Activated naive CD4-positive, alpha-beta T cell treated with anti-CD3 and anti-CD28 coated beads, Interleukin-2, amount 50 U/mL, for 24 hours (primary cell): ENCODE measurements around the gene FIGN.

ENCODE experiments used
- H3K27ac Mint-ChIP-seq: one replicate; pipeline ENCODE4 v1.8.0; 2021; ENCODE audit warnings: mild to moderate bottlenecking, mixed read lengths
- H3K27me3 Mint-ChIP-seq: one replicate; pipeline ENCODE4 v1.8.0; 2021; ENCODE audit warnings: mixed read lengths
- H3K36me3 Mint-ChIP-seq: one replicate; pipeline ENCODE4 v1.8.0; 2021; ENCODE audit warnings: mixed read lengths
- H3K4me1 Mint-ChIP-seq: one replicate; pipeline ENCODE4 v1.8.0; 2021; ENCODE audit warnings: mixed read lengths
- H3K4me3 Mint-ChIP-seq: one replicate; pipeline ENCODE4 v1.8.0; 2021; ENCODE audit warnings: mild to moderate bottlenecking, mixed read lengths
- H3K9me3 Mint-ChIP-seq: one replicate; pipeline ENCODE4 v1.8.0; 2021; ENCODE audit warnings: mixed read lengths

The FIGN gene

DNA sequence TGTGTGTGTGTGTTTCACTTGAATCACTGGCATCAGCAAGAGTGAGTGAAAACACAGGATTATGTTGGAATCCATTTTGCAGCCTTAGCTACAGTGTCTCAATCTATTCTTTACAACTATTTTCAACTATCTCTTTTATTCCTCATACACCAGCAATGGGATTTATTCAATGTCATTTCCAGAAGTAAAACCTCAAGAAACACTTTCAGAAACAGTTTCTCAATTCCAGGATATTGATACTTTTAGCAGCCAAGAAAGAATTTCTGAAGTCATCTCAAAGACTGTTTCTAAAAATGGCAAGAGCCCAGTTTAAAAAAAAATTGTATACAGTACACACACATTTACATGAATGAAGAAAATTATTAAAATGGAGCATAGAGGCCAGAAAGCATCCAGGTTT lies 171.6 kb downstream of the FIGN start:
- H3K36me3 Mint-ChIP-seq = no peaks in the 10 kb centered on the region
- no peaks in the 10 kb centered on the region for H3K4me1 Mint-ChIP-seq
- H3K9me3 Mint-ChIP-seq = no peaks in the 10 kb centered on the region
- H3K4me3 Mint-ChIP-seq = no peak overlapping the region
- no peak overlapping the region for H3K27ac Mint-ChIP-seq
- H3K27me3 Mint-ChIP-seq = no peaks in the 10 kb centered on the region

DNA sequence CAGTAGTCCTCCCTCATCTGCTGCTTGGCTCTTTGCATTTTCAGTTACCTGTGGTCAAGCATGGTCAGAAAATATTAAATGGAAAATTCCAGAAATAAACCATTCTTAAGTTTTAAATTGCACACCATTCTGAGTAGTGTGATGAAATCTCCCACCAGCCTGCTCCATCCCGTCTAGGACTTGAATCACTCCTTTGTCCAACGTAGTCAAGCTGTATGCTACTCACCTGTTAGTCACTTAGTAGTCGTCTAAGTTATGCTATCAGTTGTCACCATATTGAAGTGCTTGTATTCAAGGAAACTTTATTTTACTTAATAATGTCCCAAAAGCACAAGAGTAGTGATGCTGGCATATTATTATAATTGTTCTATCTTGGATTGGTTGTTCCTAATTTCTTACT lies 172.5 kb downstream of the FIGN start:
- no peaks in the 10 kb centered on the region for H3K9me3 Mint-ChIP-seq
- H3K36me3 Mint-ChIP-seq = no peaks in the 10 kb centered on the region
- H3K4me3 Mint-ChIP-seq = no peak overlapping the region
- no peaks in the 10 kb centered on the region for H3K4me1 Mint-ChIP-seq
- no peak overlapping the region for H3K27ac Mint-ChIP-seq
- H3K27me3 Mint-ChIP-seq = no peaks in the 10 kb centered on the region

DNA sequence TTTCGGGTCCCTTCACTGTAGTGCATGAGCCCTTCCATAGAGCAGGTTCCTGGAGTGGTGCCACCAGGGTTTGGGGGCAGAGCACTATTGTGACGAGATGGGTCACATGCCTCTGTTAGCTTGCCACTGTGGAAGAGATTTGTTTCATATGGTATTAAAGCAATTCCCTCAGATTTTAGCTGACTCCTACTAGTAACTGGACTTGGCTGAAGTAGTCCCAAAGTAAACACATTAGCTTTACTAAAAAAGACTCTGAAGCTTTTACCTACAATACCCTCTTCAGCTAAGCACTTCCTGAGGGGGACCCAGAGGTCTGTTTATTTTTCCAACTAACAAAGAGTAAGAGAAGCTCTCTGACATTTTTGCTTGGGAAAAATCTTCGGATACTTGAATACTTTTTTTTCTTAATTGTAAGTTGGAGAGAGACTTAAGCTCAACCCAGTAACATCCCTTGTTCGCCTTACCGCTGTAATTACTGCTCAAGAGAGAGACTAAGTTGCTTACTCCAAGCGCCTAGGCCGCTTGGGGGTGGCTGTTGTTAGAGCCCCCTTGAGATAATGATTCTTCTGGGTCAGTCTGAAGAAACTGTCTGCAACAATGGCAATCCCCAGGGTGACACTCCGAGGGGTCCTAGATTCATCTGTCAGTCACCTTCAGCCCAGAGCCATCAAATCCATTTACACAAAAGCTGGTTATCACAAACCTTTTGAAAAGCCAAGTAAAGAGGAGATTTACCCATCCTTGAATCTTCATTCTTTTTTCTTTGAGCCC lies 177.4 kb downstream of the FIGN start:
- H3K36me3 Mint-ChIP-seq = no peaks in the 10 kb centered on the region
- no peak overlapping the region for H3K27ac Mint-ChIP-seq
- no peaks in the 10 kb centered on the region for H3K4me1 Mint-ChIP-seq
- H3K9me3 Mint-ChIP-seq = no peaks in the 10 kb centered on the region
- H3K27me3 Mint-ChIP-seq = no peaks in the 10 kb centered on the region
- no peak overlapping the region for H3K4me3 Mint-ChIP-seq

DNA sequence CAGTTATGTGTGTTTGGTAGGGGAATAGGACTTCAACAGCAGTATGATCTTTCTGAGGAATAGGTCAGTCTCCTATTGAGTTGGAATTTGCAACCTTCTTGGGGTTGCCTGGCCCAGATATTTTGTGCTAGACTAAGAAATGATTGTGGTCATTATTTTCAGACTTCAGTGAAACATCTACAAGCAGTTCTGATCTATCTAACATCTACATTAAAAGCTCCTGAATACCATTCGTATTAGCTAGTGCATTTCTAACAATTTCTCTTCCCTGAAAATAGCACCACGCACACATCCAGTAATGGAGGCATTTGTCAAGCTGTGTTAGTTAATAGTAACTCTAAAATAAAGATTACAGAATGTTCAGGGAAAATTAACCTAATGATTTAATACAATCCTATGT lies 179.3 kb downstream of the FIGN start:
- Mint-ChIP-seq H3K9me3 (no peaks in the 10 kb centered on the region), H3K27me3 (no peaks in the 10 kb centered on the region), H3K36me3 (no peaks in the 10 kb centered on the region), H3K4me3 (no peak overlapping the region), H3K27ac (no peak overlapping the region), H3K4me1 (no peaks in the 10 kb centered on the region)

DNA sequence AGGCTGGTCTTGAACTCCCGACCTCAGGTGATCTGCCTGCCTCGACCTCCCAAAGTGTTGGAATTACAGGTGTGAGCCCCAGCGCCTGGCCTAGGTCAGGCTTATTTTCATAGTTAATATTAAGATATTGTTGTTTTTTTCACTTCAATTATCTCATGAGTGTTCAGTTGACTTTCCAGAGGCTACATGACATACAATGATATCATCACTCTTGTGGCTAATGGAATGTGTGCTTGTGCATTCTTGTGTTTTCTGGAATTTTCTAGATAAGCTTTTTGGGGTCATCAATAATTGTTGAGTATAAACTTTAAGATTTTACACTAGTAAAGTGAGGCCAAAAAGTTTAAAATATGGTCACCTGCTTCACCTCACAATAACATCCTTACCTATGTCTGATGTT lies 180.9 kb downstream of the FIGN start:
- H3K36me3 Mint-ChIP-seq = no peaks in the 10 kb centered on the region
- H3K4me1 Mint-ChIP-seq = no peaks in the 10 kb centered on the region
- no peak overlapping the region for H3K4me3 Mint-ChIP-seq
- H3K9me3 Mint-ChIP-seq = no peaks in the 10 kb centered on the region
- no peak overlapping the region for H3K27ac Mint-ChIP-seq
- no peaks in the 10 kb centered on the region for H3K27me3 Mint-ChIP-seq

DNA sequence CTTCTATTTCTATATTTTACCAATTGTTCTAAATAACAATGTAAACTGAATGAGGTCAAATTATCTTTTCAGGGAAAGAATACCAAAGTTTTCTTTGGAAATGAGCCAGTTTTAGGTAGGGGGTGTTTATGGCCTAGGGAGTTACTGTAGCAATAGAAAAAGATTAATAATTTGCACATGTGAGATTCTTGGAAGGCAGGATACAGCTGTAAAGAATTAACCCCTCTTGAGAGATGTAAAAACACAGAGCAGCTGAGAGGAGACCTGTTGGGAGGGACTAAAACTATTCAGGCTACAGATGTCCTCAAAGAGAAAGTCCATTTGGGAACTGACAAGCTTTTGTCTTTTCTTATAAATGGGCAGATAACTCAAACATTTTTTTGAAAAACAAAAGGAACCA lies 182.2 kb downstream of the FIGN start:
- Mint-ChIP-seq H3K9me3 (no peaks in the 10 kb centered on the region), H3K36me3 (no peaks in the 10 kb centered on the region), H3K27ac (no peak overlapping the region), H3K4me3 (no peak overlapping the region), H3K4me1 (no peaks in the 10 kb centered on the region), H3K27me3 (no peaks in the 10 kb centered on the region)

DNA sequence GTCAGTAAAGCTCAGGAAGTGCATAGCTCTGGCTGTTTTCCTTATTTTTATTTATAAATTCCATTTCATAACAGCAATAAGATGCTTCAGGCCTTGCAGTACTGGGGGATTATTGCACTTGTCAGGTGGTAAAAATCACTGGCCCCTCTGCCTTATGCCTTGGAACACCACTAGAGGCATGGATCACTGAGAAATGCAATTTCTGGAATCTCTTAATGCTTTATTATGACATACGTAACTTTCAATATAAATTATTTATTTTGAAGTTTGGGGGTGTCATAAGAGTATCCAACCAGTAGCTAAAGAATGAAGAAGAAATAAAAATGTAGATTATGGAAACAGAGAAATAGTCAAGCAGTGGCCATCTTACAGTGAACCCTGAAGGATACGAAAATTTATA lies 183.1 kb downstream of the FIGN start:
- Mint-ChIP-seq H3K36me3 (no peaks in the 10 kb centered on the region), H3K27me3 (no peaks in the 10 kb centered on the region), H3K4me3 (no peak overlapping the region), H3K27ac (no peak overlapping the region), H3K4me1 (no peaks in the 10 kb centered on the region), H3K9me3 (peaks cover 1% of the 10 kb centered on the region)

DNA sequence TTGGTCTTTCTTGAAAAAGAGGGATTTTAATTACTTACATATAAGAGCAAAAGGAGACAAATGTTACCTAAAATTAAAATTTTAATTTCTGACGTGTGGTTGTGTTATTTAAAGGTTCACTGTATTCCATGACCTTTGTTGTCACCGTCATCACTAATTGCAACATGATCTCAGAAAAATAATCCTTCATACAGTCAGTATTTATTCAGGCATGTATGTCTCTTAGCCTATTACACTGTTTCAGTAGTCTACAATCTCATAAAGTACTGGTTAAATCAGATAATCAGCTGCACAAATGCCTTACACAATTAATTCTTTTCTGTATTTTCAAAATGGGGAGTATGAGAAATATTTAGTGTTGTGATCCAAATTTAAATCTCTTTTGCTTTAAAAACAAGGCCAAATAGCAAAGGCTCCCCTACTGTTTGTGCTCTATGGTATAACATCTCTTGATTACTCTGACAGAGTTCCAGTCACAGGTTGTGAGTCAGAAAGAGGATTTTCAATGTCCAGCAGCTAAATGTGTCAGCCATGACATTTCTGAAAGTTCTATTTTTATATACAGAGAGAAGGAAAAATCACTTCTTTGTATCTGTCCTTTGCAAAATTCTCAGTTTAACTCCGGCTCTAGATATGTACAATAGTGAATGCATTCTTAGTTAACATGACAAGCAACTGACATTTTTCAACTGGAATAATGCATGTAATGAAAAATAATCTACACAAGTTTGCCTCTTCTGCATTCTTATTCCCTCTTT lies 184.0 kb downstream of the FIGN start:
- Mint-ChIP-seq H3K27ac (no peak overlapping the region), H3K9me3 (peaks cover 8% of the 10 kb centered on the region), H3K4me1 (no peaks in the 10 kb centered on the region), H3K4me3 (no peak overlapping the region), H3K27me3 (no peaks in the 10 kb centered on the region), H3K36me3 (no peaks in the 10 kb centered on the region)

DNA sequence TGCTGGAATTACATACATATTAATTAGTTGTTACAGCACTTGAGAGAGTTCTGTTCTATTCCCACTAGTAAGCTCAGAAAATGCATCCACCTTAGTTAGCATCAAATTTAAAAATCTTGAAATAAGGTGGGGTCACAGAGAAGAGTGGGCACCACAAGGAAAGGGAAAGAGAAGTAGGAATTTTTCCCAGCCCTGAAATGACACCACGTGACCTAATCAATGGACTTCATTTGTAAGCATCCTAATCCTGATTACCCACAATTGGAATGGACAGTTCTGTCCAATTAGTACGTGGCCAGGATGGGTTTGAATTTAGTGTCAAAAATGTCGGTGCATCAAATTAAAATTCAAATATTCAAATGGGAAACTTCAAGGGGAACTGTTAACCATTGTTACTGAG lies 186.8 kb downstream of the FIGN start:
- no peaks in the 10 kb centered on the region for H3K27me3 Mint-ChIP-seq
- H3K9me3 Mint-ChIP-seq = peaks cover 14% of the 10 kb centered on the region
- no peak overlapping the region for H3K4me3 Mint-ChIP-seq
- no peaks in the 10 kb centered on the region for H3K36me3 Mint-ChIP-seq
- no peaks in the 10 kb centered on the region for H3K4me1 Mint-ChIP-seq
- H3K27ac Mint-ChIP-seq = no peak overlapping the region
